ENCODE data around the gene VWDE.

The VWDE gene

DNA sequence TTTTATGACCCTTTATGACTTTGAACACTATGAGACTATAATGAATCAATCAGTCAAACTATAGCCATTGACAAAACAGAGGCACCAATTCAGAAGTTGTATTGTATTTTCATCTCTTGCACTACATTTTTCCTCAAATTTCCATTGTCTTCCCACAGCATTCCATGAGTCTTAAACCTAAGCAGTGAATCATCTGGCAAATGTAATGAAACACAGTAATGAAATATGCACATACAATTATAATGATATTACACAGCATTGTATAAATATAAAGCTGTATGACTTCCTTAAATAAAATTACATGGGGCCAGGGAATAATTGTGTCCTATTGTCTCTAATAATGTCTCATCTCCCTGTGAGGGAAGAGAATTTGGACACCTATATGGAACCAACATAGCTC, 45.0 kb downstream of the VWDE start:
- no peak overlapping the region for H3K4me3 ChIP-seq (ENCODE audit: low read depth, low read length)
- TF ChIP-seq, protein P1, sequence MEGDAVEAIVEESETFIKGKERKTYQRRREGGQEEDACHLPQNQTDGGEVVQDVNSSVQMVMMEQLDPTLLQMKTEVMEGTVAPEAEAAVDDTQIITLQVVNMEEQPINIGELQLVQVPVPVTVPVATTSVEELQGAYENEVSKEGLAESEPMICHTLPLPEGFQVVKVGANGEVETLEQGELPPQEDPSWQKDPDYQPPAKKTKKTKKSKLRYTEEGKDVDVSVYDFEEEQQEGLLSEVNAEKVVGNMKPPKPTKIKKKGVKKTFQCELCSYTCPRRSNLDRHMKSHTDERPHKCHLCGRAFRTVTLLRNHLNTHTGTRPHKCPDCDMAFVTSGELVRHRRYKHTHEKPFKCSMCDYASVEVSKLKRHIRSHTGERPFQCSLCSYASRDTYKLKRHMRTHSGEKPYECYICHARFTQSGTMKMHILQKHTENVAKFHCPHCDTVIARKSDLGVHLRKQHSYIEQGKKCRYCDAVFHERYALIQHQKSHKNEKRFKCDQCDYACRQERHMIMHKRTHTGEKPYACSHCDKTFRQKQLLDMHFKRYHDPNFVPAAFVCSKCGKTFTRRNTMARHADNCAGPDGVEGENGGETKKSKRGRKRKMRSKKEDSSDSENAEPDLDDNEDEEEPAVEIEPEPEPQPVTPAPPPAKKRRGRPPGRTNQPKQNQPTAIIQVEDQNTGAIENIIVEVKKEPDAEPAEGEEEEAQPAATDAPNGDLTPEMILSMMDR (IDR thresholded peaks at IDR 0.05; ENCODE audit: low read depth, low read length): no peak
- no peaks in the 10 kb centered on the region for H3K36me3 ChIP-seq
- no peaks in the 10 kb centered on the region for H3K9me3 ChIP-seq
- no peaks in the 10 kb centered on the region for H3K27me3 ChIP-seq
- DNase-seq: no peak
- H3K4me1 ChIP-seq: no peaks in the 10 kb centered on the region

DNA sequence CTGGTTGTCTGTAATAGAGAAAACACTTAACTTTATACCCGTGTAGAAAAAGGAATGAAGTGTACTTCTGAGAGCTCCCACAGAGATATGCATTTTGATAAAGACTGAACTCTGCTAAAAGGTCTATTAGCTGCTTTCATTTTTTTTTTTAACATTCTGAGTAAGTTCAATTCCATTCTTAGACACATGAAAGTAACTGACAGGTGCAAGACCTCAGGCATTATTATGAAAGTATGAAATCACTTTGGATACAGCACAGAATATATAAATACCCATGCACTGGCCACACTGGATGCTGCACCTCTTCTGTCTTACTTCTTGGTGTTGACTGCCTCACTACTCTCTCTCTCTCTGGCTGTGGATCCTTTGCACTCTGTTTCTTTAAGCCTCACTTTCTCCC, 46.2 kb downstream of the VWDE start:
- Histone ChIP-seq H3K4me3 (ENCODE audit: low read depth, low read length) (no peak overlapping the region), H3K4me1 (no peaks in the 10 kb centered on the region), H3K36me3 (no peaks in the 10 kb centered on the region), H3K9me3 (no peaks in the 10 kb centered on the region), H3K27me3 (no peaks in the 10 kb centered on the region)
- DNase-seq: no peak
- TF ChIP-seq, protein P1 (IDR thresholded peaks at IDR 0.05; ENCODE audit: low read depth, low read length): no peak

DNA sequence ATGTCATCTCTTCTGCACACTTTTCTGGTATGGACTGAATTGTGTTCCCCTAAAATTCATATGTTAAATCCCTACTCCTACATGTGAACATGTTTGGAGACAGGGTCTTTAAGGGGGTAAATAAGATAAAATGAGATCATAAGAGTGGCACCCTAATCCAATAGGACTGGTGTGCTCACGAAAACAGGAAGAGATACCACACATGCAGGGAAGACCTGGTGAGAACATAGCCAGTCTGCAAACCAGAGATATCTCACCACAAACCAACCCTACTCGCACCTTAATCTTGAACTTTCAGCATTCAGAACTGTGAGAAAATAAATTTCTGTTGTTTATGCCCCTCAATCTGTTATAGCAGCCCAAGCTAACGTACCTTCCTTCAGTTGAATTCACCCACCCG, 51.8 kb downstream of the VWDE start:
- TF ChIP-seq, protein P1 (IDR thresholded peaks at IDR 0.05; ENCODE audit: low read depth, low read length): no peak

DNA sequence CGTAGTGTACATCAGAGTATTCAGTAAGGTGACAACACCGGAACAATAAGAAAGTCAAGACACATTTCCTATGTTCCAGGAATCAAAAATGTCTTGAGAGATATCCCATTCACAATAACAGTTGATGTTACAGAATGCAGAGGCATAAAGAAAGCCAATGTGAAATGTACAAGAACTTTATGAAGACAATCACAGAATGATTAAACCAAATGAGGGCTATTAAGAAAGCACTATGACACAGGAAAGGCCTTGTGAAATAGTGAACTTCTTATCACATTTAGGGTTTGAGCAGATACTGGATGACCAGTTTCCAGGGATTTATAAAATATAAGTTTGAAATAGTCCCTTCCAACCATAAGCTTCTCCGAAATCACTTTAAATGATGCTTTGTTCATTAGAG, 52.7 kb downstream of the VWDE start:
- TF ChIP-seq, protein P1 (IDR thresholded peaks at IDR 0.05; ENCODE audit: low read depth, low read length): no peak
- H3K27me3 ChIP-seq: no peaks in the 10 kb centered on the region
- no peak for DNase-seq
- no peaks in the 10 kb centered on the region for H3K9me3 ChIP-seq
- no peaks in the 10 kb centered on the region for H3K36me3 ChIP-seq
- no peaks in the 10 kb centered on the region for H3K4me1 ChIP-seq
- H3K4me3 ChIP-seq (ENCODE audit: low read depth, low read length): no peak overlapping the region

More for the DNA sequence above, 51.8 kb downstream of the VWDE start:
- Histone ChIP-seq H3K9me3 (no peaks in the 10 kb centered on the region), H3K4me3 (ENCODE audit: low read depth, low read length) (no peak overlapping the region), H3K27me3 (no peaks in the 10 kb centered on the region), H3K4me1 (no peaks in the 10 kb centered on the region), H3K36me3 (no peaks in the 10 kb centered on the region)
- no peak for DNase-seq

DNA sequence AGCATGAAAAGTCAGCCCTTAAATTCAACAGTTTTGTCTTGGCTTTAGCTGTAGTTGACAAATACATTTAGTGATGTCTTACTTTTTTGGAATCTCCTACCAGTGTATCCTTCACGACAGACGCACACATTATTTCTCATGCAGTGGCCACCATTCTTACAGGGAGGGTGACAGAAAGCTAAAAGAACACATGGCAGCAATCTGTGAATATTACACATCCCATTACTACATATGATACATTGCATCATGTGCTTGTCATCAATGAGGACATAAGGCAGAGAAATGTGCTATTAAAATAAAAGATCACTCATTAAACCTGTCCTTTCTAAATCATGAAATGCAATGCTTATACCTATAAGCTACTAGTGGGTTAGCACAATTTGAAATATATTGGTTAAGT, 66.6 kb downstream of the VWDE start:
- Histone ChIP-seq H3K9me3 (no peaks in the 10 kb centered on the region), H3K36me3 (no peaks in the 10 kb centered on the region; the same call in 1 of the 2 replicates), H3K4me3 (ENCODE audit: low read depth, low read length) (no peak overlapping the region), H3K27me3 (no peaks in the 10 kb centered on the region), H3K4me1 (no peaks in the 10 kb centered on the region)
- no peak for DNase-seq
- TF ChIP-seq, protein P1 (IDR thresholded peaks at IDR 0.05; ENCODE audit: low read depth, low read length): no peak

DNA sequence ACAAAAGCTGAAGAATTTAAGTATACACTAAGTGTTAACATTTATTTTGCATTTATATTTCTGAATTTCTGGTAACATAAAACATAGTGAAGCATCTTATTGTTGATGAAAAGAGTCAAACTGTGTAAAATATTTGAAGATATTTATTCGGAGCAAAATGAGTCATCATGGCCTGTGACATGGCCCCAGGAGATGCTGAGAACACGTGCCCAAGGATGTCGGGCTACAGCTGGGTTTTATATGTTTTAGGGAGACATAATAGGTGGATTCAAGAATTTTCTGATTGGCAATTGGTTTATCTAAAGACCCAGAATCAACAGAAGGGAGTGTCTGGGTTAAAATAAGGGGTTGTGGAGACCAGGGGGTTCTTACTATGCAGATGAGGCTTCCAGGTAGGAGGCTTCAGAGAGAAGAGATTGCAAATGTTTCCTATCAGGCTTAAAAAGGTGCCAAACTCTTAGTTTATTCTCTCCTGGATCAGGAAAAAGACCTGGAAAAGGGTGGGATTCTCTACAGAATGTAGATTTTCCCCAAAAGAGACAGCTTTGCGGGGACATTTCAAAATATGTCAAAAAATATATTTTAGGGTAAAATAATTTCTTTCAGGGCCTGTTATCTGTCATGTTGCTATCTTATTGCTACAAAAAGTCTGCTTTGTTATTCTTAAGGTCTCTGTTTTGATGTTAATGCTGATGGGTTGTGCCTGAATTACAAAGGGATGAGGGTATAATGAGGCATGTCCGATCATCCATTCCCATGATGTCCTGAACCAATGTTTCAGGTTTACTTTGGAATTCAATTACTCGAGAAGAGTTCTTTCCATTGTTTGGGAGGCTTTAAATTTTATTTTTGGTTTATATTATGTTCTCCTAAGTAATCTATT, 74.5 kb downstream of the VWDE start:
- Histone ChIP-seq H3K27me3 (no peaks in the 10 kb centered on the region), H3K4me1 (no peaks in the 10 kb centered on the region), H3K9me3 (no peaks in the 10 kb centered on the region), H3K4me3 (ENCODE audit: low read depth, low read length) (no peak overlapping the region), H3K36me3 (no peaks in the 10 kb centered on the region)
- TF ChIP-seq, protein P1 (IDR thresholded peaks at IDR 0.05; ENCODE audit: low read depth, low read length): no peak
- DNase-seq: no peak

Data from BE2C (cell line).